Measurements from ENCODE around the gene THUMPD3.
A peak's percentile ranks its signal among the peaks of the same experiment; 100 is the strongest.

Gene THUMPD3

DNA sequence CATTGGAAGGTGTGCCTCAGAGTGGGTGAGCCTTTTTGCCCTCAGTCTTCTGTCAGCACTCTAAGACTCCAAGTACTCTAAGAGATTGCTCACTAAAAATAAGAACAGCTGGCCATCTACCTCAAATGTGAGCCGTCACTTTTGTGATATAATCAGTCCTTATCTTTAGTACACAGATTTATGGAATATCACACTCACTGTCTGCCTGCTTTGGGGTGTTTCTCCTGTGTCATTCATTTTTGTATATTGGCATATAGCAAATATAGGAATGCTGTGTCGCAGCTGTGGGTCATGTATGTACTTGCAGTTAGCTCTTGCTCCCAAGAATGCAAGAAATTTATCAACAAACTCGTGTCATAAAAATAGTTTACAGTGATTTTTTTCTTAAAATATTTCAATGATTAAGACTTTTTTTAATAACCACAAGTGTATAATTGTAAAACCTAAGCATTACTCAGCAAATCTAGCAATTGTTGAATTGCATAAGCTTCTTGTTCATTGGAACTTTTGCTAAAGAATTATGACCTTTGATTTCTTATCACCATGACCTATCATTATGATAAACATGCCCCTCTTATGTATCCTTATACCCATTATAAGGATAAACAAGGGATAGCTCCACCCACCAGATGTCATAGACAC, 53.4 kb downstream of the THUMPD3 start:
- no peak for DNase-seq (ENCODE audit: low spot score)

DNA sequence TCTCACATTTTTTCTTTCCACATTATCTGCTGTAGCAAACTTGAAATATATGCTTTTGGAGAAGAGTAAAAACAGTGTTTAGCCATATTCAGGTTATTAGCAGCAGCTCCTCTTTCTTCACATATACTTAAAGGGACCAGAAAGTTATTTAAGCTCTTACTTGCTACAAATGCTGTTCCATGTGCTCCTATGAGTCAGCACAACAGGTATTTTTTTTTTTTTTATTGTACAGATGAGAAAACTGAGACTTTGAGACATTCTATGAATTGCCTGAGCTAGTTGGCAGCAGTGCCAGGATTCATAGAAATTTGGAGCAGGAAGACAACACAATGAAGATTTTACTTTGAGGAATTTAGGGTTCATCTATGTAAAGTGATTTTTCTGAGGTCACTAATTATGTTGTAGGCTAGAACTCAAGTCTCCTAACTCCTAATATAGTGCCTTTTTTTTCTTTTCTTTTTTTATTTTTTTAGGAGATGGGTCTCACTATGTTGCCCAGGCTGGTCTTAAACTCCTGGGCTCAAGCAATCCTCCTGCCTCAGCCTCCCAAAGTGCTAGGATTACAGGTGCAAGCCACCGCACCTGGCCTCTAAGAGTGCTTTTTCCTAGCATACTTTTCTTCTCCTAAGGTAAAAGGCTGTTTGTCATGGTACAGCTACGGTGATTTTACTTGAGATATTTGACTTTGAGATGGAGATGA, 58.1 kb downstream of the THUMPD3 start:
- DNase-seq (ENCODE audit: low spot score): no peak

DNA sequence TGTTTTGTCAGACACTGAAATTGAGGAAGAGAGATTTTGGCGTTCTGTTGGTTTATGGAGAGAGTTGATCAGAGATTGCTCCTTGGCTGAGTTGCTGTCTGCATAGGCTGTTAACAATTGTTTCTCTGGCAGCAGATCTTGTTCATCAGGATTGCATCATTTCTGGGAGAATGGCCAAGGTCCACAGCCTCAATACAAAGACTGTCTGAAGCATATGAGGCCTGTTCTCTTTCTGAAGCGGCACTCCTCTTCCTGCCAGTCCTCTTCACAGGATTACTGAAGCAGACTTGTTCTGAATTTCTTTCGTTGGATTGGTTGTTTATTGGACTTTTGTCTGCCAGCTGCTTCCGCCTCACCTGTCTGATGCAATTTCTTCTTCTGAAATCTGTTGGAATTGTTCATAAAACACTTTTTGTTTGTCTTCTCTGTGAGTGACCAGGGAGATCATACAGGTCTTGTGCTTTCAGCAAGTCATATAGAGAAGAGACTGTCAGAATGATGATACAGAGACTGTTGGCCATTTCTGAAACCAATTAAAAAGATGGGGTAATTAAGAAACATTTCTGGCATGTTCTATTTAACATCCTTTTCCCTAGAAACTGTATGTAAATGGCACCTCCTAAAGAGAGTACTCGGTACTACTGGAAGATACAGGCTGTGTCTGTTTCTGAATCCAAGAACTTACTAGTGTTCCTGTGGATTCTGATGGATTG, 60.0 kb downstream of the THUMPD3 start:
- DNase-seq (ENCODE audit: low spot score): peak; percentile 63

DNA sequence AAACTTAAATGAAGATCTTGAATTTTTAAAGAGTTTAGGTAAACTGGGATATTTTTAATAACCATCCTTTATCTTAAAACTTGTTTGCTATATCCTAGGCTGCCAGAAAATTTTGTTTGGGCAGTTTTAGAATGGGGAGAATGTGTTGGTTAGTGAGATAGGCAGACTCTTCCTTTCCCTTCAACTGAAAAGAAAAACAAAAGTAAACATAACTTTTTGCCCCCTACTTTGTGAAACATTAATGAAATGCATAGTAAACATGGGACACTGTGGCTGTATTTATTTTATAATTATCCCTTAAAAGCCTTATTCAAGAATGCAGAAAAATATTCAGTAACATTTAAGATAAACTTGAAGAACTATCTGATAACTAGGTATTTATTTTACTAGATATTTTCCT, 65.6 kb downstream of the THUMPD3 start:
- DNase-seq (ENCODE audit: low spot score): no peak

DNA sequence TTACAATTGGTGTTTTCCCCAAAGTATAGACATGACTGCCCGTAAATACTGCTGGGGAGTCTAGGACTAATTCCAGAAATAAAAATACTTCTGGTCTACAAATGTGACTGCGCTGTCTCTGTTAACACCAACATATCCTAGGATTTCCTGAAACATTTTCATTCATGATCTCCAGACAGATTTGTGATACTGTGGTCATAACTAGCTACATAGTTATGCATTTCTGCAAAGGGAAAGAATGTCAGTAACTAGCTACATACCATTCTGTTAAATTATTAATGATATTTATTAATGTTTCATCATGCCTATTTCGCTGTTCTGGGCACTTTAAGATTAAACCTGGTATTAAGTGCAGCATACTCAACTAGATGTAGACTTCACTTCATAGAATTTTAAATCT, 67.9 kb downstream of the THUMPD3 start:
- DNase-seq (ENCODE audit: low spot score): no peak

DNA sequence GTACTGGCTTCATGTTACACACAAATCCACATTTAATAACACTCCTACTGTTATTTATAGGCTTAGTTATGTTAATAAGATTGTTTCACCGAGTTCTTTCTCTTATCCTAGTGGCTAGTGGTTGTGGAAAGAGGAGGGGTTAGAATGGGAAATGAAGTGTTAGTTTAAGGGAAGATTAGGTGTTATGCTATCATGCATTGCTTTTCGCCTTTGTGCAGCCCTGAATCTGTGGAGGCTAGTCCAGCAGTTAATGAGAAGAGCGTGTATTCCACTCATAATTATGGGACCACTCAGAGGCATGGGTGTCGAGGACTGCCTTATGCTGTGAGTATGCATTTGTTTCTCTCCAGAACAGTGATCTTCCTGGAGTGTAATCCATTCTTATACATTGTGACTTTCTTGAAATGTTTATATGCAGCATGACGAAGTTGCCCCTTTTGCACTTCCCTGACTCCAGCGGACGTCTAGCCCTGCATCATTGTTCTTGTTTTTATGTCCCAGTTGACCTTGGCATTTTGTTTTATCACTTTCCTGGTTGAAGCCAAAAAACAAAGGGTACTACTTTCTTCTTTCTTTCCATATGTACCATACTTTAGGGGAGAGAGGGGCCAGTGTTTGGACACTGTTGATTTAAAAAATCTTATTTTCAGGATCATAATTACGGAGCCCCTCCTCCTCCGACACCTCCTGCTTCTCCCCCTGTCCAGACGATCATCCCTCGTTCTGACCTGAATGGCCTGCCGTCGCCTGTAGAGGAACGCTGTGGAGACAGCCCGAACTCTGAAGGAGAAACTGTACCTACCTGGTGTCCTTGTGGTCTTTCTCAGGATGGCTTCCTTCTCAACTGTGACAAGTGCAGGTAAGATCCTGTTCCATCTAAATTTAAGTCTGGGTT, 71.0 kb downstream of the THUMPD3 start:
- no peak for DNase-seq (ENCODE audit: low spot score)

DNA sequence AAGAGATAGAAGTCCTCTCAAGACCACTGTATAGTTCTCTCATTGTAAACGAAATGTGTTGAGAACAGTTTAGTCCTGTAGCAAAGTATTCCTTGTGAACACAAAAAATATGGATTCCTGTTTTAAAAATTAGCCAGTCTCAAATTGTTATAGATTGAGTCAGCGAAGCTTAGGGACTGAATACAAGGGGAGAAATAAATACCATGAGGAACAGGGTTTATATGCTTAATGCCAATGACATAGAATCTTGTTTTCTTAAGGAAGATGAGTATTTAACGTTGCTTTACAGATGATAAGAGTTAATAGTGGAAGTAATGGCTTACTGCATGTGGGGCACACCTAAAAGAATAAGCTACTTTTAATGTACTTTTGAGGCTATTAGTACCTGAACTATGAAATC, 72.5 kb downstream of the THUMPD3 start:
- DNase-seq (ENCODE audit: low spot score): no peak
